ENCODE data around the gene LEFTY1.
"Not testable (repeated sequence)": the region's sequence is repeated elsewhere in the genome, so short reads cannot be mapped to it uniquely, and the experiment has no call there.

The LEFTY1 gene, protein sequence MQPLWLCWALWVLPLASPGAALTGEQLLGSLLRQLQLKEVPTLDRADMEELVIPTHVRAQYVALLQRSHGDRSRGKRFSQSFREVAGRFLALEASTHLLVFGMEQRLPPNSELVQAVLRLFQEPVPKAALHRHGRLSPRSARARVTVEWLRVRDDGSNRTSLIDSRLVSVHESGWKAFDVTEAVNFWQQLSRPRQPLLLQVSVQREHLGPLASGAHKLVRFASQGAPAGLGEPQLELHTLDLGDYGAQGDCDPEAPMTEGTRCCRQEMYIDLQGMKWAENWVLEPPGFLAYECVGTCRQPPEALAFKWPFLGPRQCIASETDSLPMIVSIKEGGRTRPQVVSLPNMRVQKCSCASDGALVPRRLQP

DNA sequence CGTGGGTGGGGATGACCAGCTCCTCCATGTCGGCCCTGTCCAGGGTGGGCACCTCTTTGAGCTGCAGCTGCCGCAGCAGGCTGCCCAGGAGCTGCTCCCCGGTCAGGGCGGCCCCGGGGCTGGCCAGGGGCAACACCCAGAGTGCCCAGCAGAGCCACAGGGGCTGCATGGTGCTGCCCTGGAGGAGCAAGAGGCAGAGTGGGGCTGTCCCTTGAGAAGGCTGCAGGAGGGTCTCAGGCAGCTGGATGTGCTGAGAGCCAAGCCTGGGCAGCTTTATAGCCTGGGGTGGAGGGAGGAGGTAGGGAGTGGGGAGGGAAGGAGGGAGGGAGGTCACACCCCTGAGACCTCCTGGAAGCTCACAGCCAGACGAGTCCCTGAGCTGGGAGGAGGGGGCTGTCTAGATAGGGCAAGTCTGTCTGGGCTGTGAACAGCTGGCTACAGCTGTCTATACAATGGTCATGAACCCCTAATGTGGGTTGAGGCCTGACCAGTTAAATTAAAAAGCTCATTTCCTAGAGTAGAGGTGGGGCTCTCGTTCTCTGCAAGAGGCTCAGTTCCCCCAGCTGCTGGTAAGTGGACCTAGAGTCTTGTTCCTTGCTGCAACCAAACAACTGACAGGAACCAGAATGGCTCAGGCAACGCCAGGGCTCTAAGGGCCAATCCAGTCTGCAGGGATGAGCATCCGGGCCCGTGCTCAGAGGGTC is at the start of gene LEFTY1:
LEFTY1 (minus strand) TSS at position 249 of the 704 bp plus-strand sequence; CDS start at position 169, 80 bp downstream.
- H3K4me1 Mint-ChIP-seq, result peaks cover 52% of the 10 kb centered on the region
- peaks cover 11% of the 10 kb centered on the region for H3K27me3 Mint-ChIP-seq (ENCODE audit: low read depth, poor library complexity)
- DNase-seq, result peak; percentile 61
- H3K4me3 Mint-ChIP-seq, result peak within 1 kb of the TSS; percentile 41
- TF ChIP-seq, protein P1, sequence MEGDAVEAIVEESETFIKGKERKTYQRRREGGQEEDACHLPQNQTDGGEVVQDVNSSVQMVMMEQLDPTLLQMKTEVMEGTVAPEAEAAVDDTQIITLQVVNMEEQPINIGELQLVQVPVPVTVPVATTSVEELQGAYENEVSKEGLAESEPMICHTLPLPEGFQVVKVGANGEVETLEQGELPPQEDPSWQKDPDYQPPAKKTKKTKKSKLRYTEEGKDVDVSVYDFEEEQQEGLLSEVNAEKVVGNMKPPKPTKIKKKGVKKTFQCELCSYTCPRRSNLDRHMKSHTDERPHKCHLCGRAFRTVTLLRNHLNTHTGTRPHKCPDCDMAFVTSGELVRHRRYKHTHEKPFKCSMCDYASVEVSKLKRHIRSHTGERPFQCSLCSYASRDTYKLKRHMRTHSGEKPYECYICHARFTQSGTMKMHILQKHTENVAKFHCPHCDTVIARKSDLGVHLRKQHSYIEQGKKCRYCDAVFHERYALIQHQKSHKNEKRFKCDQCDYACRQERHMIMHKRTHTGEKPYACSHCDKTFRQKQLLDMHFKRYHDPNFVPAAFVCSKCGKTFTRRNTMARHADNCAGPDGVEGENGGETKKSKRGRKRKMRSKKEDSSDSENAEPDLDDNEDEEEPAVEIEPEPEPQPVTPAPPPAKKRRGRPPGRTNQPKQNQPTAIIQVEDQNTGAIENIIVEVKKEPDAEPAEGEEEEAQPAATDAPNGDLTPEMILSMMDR (IDR thresholded peaks at IDR 0.05), result no peak
- no peak within 1 kb of the TSS for H3K27ac Mint-ChIP-seq
- H3K36me3 Mint-ChIP-seq (ENCODE audit: low read depth), result no peaks in the 10 kb centered on the region
- no peaks in the 10 kb centered on the region for H3K9me3 Mint-ChIP-seq

DNA sequence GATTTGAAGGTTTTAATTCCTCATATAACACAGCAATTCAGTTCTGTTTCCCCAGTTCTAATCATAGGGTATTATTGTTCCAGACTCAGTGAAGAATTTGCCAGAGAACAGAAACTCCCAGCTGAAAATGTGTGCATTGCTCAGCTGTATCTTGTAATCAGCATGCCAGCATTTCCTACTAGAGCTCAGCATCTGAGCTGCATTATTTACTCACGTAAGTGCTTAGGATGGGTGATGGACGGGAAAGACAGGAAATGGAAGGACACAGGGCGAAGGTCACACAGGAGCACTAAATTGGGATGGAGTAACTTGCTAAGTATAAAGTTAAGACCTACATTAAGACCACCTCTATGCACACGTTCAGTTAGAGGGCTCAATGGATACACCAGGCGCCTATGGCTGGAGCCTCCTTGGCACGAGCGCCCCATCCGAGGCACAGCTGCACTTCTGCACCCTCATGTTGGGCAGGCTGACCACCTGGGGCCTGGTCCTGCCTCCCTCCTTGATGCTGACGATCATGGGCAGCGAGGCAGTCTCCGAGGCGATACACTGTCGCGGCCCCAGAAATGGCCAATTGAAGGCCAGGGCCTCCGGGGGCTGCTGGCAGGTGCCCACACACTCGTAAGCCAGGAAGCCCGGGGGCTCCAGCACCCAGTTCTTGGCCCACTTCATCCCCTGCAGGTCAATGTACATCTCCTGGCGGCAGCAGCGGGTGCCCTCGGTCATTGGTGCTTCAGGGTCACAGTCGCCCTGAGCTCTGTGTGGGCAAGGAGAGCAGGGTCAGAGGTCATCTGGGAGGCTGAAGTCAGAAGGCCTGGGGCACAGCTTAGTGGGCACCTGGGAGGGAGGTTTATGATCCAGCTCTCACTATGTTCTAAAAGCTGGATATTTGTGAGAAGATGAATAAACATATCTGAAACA is 48.4 kb upstream of the LEFTY1 start:
- Mint-ChIP-seq H3K9me3 (no peaks in the 10 kb centered on the region), H3K36me3 (ENCODE audit: low read depth) (no peaks in the 10 kb centered on the region), H3K27ac (no peak overlapping the region), H3K4me1 (peaks cover 40% of the 10 kb centered on the region), H3K4me3 (no peak overlapping the region), H3K27me3 (ENCODE audit: low read depth, poor library complexity) (no peaks in the 10 kb centered on the region)
- DNase-seq, result no peak
- TF ChIP-seq, protein P1 (IDR thresholded peaks at IDR 0.05), result no peak

DNA sequence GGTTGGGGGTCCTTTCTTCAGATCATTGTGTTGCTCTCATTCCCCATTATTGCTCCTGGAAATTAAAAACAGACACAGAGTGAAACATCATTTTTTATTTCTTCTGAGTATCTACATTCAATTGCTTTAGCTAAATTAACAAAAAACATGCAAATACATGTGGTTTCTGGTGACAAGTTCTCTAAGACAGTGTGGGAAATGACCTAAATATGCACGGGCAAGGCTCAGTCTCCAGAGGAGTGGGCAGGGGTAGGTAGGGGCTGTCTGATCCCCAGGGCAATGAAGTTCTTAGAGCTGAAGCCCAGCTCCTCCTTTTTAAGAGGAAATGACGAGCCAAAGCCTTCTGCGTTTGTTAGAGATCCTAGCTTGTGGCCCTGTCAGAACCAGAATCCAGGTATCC is 47.6 kb upstream of the LEFTY1 start:
- H3K9me3 Mint-ChIP-seq, result no peaks in the 10 kb centered on the region
- H3K27me3 Mint-ChIP-seq (ENCODE audit: low read depth, poor library complexity), result peaks cover 2% of the 10 kb centered on the region
- peaks cover 34% of the 10 kb centered on the region for H3K4me1 Mint-ChIP-seq
- TF ChIP-seq, protein P1 (IDR thresholded peaks at IDR 0.05), result no peak
- H3K27ac Mint-ChIP-seq, result peak overlapping the region; percentile 14
- H3K4me3 Mint-ChIP-seq, result no peak overlapping the region
- no peaks in the 10 kb centered on the region for H3K36me3 Mint-ChIP-seq (ENCODE audit: low read depth)
- no peak for DNase-seq

DNA sequence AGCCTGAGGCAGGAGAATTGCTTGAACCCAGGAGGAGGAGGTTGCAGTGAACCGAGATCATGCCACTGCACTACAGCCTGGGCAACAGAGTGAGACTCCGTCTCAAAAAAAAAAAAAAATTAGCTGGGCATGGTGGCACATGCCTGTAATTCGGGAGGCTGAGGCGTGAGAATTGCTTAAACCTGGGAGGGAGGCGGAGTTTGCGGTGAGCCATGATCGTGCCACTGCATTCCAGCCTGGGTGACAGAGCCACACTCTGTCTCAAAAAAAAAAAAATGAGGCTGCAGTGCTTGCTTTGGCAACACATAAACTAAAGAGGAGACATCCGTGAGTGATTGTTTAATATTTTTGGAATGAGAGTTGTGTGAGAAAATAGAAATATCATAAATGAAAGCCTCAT is 47.1 kb upstream of the LEFTY1 start:
- not testable (repeated sequence) for H3K27me3 Mint-ChIP-seq (ENCODE audit: low read depth, poor library complexity); H3K27ac Mint-ChIP-seq
- H3K4me1 Mint-ChIP-seq, result peaks cover 30% of the 10 kb centered on the region

DNA sequence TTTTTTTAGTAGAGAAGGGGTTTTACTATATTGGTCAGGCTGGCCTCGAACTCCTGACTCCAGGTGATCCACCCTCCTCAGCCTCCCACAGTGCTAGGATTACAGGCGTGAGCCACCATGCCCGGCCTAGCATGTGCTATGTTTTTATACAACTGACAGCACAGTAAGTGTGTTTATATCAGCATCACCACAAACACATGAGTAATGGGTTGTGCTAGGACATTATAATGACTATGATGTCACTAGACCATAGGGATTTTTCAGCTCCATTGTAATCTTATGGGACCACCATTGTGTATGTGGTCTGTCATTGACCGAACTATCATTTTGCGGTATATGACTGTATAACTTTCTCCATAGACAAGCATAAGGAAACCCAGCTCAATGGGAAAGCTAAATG is 45.8 kb upstream of the LEFTY1 start:
- H3K27me3 Mint-ChIP-seq (ENCODE audit: low read depth, poor library complexity), result peaks cover 8% of the 10 kb centered on the region
- TF ChIP-seq, protein P1 (IDR thresholded peaks at IDR 0.05), result no peak
- H3K9me3 Mint-ChIP-seq, result no peaks in the 10 kb centered on the region
- H3K4me1 Mint-ChIP-seq, result peaks cover 21% of the 10 kb centered on the region
- no peak overlapping the region for H3K4me3 Mint-ChIP-seq
- H3K27ac Mint-ChIP-seq, result no peak overlapping the region
- DNase-seq, result no peak
- H3K36me3 Mint-ChIP-seq (ENCODE audit: low read depth), result no peaks in the 10 kb centered on the region

More for the DNA sequence above, 47.1 kb upstream of the LEFTY1 start:
- not testable (repeated sequence) for H3K4me3 Mint-ChIP-seq; H3K36me3 Mint-ChIP-seq (ENCODE audit: low read depth); H3K9me3 Mint-ChIP-seq; DNase-seq

DNA sequence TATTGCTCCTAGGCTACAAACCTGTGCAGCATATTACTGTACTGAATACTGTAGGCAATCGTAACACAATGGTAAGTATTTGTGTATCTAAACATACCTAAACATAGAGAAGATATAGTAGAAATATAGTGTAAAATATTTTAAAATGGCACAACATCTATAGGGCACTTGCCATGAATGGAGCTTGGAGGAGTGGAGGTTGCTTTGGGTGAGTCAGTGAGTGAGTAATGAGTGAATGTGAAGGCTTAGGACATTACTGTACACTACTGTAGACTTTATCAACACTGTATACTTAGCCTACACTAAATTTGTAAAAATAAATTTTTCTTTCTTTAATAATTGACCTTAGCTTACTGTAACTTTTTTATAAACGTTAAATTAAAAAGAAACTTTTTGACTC is 44.1 kb upstream of the LEFTY1 start:
- TF ChIP-seq, protein P1 (IDR thresholded peaks at IDR 0.05), result no peak

More for the DNA sequence above, 44.1 kb upstream of the LEFTY1 start:
- Mint-ChIP-seq H3K4me3 (no peak overlapping the region), H3K27me3 (ENCODE audit: low read depth, poor library complexity) (peaks cover 8% of the 10 kb centered on the region), H3K36me3 (ENCODE audit: low read depth) (no peaks in the 10 kb centered on the region), H3K9me3 (no peaks in the 10 kb centered on the region), H3K4me1 (peaks cover 25% of the 10 kb centered on the region), H3K27ac (no peak overlapping the region)
- no peak for DNase-seq

Data from nephron progenitor cell (in vitro differentiated cells).